HL-60 (cell line): ENCODE measurements around the gene NDUFA13.

Experiments
- POLR2AphosphoS5 ChIP-seq: IDR thresholded peaks from 2 replicates; pipeline ENCODE4 v1.6.1; 2012; ENCODE audit warnings: low read depth
- TF ChIP-seq, protein P1 (sequence below): IDR thresholded peaks from one replicate; pipeline ENCODE4 v1.5.1; 2011; ENCODE audit warnings: low read length, control low read depth, inconsistent platforms; ENCODE audit not compliant: insufficient read depth

DNA sequence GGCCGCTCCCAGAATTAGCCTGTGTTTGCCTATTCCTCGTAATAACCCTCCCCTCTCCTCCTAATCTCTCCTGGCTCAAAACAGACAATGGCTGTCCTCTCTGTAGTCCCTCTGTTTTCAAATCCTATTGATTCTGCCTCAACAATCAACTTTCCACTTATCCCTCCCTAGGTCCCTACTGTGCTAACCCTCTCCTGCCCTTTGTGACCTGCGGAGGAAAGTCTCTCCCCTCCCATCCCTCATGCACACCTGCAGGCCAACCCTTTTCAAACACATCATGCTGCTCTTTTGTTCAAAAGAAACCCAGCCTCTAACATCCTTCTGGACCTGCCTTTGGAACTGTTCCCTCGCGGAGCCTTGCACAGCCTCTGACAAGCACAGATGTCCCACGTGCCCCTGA lies 59.4 kb downstream of the NDUFA13 start:
- TF ChIP-seq, protein P1, sequence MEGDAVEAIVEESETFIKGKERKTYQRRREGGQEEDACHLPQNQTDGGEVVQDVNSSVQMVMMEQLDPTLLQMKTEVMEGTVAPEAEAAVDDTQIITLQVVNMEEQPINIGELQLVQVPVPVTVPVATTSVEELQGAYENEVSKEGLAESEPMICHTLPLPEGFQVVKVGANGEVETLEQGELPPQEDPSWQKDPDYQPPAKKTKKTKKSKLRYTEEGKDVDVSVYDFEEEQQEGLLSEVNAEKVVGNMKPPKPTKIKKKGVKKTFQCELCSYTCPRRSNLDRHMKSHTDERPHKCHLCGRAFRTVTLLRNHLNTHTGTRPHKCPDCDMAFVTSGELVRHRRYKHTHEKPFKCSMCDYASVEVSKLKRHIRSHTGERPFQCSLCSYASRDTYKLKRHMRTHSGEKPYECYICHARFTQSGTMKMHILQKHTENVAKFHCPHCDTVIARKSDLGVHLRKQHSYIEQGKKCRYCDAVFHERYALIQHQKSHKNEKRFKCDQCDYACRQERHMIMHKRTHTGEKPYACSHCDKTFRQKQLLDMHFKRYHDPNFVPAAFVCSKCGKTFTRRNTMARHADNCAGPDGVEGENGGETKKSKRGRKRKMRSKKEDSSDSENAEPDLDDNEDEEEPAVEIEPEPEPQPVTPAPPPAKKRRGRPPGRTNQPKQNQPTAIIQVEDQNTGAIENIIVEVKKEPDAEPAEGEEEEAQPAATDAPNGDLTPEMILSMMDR, result no peak
- no peak for TF ChIP-seq POLR2AphosphoS5
